Psoas muscle (tissue), 8 donors: Measurements from ENCODE around the gene LRP1B. TPM values are rescaled to one million over a fixed set of nuclear protein-coding genes. Genes with fewer than 3 reads are reported as not detected.

ENCODE experiments used
- ATAC-seq, 4 donors: fragments of 200-7000 bp; cut with Tn5 transposase; one replicate each; pipeline ENCODE4 v1.9.1; 2020; ENCODE audit warnings: moderate library complexity in 3 of 4, mild to moderate bottlenecking in 2 of 4
- DNase-seq, 2 donors: peaks; one replicate each; pipeline ENCODE4 v3.0.0-alpha.2; 2020
- H3K27ac ChIP-seq: fragments of 200-600 bp; one replicate; pipeline ENCODE4 v1.8.0; 2022
- H3K27me3 ChIP-seq, 3 donors: fragments of 200-600 bp in 1 of 3; one replicate each; pipeline versions ENCODE4 v1.6.1 to v1.8.0; 2013 to 2022; ENCODE audit warnings: low read length in 2 of 3, mild to moderate bottlenecking in 2 of 3, moderate library complexity in 1 of 3; ENCODE audit not compliant: insufficient read depth in 3 of 3
- H3K36me3 ChIP-seq, 2 donors: fragments of 200-600 bp in 1 of 2; one replicate each; pipeline versions ENCODE4 v1.6.1 to v1.8.0; 2013 to 2022; ENCODE audit warnings: low read depth in 1 of 2, mild to moderate bottlenecking in 1 of 2, moderate library complexity in 1 of 2; ENCODE audit not compliant: insufficient read depth in 1 of 2
- H3K4me1 ChIP-seq: fragments of 200-600 bp; one replicate; pipeline ENCODE4 v1.8.0; 2022
- H3K4me3 ChIP-seq: fragments of 200-600 bp; one replicate; pipeline ENCODE4 v1.8.0; 2022; ENCODE audit warnings: mild to moderate bottlenecking
- H3K9me3 ChIP-seq: fragments of 200-600 bp; one replicate; pipeline ENCODE4 v1.8.0; 2022
- CTCF ChIP-seq: fragments of 200-600 bp; IDR thresholded peaks from one replicate; pipeline ENCODE4 v1.8.0; 2022; ENCODE audit warnings: antibody characterized with exemption
- WGBS, 3 donors: extraction: QIAGEN DNeasy Blood & Tissue Kit; methylation state at CpG; one replicate each; pipeline versions ENCODE4 v1.1.6 to v1.1.7; 2013; 5-methylcytosine and 5-hydroxymethylcytosine counted together
- intact Hi-C, 2 donors: fragments of 100-400 bp; cut with DNase I; formaldehyde crosslinking; loops; one replicate each; pipeline versions ENCODE4 v1.11.0 to v1.14.2; 2022
- polyA plus RNA-seq, 3 donors: library from polyadenylated mRNA; stranded (reverse); fragments of 200-250 nt; gene quantifications; one replicate each; pipeline ENCODE4 v1.2.3, GENCODE V29; 2013
- total RNA-seq, 4 donors: library from RNA; stranded (reverse); fragmentation: NEBNext Ultra II Directional in 2 of 4; extraction: Animal tissue kit (Norgen Biotek cat#: 25700) in 2 of 4; gene quantifications; one replicate each; pipeline versions ENCODE4 v1.2.1 to v1.2.4, GENCODE V29; 2021 to 2023
- donor health status: healthy with polysubstance abuse.
- donor health status: DM: no; HTN: no; CAD: no; lungs with moderate emphysema.
- donor health status: Bipolar disorder and iron deficiency.
- donor health status: healthy.
- donor health status: DM: yes; HTN: yes; CAD: no.
- donor health status: DM: no; HTN: no; CAD: no.
- donor health status: DM: no; HTN: no; CAD: no.
- donor health status: DM: yes; HTN: yes; CAD: no.

Gene LRP1B
- total and polyA plus RNA-seq, 7 donors: 0.33 to 3.3 (median 0.95) TPM

DNA sequence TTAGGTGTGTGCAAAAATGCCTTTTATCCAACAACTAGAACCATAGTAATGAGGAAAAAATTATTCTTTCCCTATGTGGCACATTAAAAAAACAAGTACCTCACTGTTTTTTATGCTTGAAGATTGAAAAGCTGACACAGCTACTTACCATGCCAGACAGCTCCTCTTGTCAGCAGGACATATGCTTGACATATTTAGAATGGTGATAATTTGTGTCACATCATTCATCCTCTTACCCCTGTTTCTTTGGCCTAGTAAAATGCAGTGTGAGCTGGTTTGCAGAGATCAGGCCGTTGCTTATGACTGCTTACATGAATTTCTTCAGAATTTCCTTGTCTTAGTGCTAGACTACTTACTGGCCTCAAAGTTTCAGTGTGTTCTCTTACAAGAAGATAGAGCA is 869.9 kb downstream of the LRP1B start:
- no peak for TF ChIP-seq CTCF
- Histone ChIP-seq H3K4me1 (no peaks in the 10 kb centered on the region), H3K36me3 (no peaks in the 10 kb centered on the region), H3K27me3 (no peaks in the 10 kb centered on the region), H3K4me3 (no peak overlapping the region), H3K27ac (no peak overlapping the region), H3K9me3 (no peaks in the 10 kb centered on the region)
- ATAC-seq (no peak), DNase-seq (no peak)
- 48 to 67% (median 63%) methylated on average over 1 of the region's 1 CpG for WGBS, 3 donors
- intact Hi-C loops: no loop called here

DNA sequence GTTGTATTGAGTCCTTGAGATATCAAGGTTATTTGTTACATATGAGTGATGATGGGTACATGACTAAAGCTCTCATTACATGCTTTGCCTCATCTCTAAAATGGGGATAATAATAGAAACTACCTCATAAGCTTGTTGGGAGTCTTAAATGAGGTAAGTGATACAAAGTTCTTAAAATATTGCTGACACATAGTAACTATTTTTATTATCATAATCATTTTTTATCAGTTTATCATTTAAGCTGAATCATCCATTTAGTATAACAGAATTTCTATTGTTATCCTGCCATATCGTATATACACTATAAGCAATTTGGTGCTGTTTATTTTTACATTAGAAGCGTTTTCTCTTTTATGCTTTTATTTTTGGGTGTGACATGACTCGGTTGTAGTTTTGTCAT is 871.1 kb downstream of the LRP1B start:
- no peak overlapping the region for H3K4me3 ChIP-seq
- ATAC-seq (no peak), DNase-seq (no peak)
- no peaks in the 10 kb centered on the region for H3K27me3 ChIP-seq
- H3K27ac ChIP-seq: no peak overlapping the region
- intact Hi-C loops: no loop called here
- TF ChIP-seq CTCF: no peak
- H3K4me1 ChIP-seq: no peaks in the 10 kb centered on the region
- H3K36me3 ChIP-seq: no peaks in the 10 kb centered on the region
- WGBS, 3 donors: 90 to 94% (median 91%) methylated on average over 3 of the region's 3 CpGs
- no peaks in the 10 kb centered on the region for H3K9me3 ChIP-seq

DNA sequence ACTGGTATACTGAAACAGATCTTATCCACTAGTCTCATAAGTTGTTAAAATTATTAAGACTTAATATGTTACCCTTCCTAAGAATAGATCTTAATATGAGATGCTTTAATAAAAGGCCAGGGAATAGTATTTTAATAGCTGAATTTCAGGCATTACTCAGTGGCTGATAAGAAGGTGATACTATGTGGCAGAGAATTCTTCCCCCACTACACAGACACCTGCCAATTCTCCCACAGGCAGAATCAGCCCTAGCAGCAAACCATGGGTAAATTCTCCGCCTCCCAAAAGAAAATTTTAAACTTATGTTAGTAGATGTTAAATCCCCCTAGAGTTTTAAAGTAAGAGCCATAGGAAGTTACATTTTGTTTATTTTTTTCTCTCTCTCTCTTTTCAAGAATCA is 888.8 kb downstream of the LRP1B start:
- Histone ChIP-seq H3K27me3 (no peaks in the 10 kb centered on the region), H3K36me3 (no peaks in the 10 kb centered on the region), H3K4me1 (no peaks in the 10 kb centered on the region), H3K4me3 (no peak overlapping the region), H3K27ac (no peak overlapping the region), H3K9me3 (no peaks in the 10 kb centered on the region)
- ATAC-seq: no peak
- TF ChIP-seq CTCF: no peak
- DNase-seq: no peak
- 88 to 94% (median 91%) methylated on average over 1 of the region's 1 CpG for WGBS, 3 donors
- intact Hi-C loops: no loop called here

DNA sequence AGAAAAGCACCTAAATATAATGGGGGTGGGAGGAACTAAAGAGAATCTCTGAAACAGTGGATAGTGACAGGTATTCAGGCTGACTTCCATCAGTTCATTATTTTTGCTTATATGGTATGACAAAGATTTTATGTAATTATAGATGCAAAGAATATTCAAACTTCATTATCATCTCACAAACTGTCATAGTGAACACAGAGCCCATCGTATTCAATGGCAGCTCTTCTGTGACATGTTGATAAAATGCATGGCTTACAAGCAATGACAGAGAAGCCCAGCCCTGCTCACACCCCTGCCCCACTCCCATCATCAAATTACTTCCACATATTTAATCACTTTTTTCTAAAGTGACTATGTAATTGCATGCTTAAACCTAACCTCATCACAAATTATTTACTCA is 904.3 kb downstream of the LRP1B start:
- 55 to 70% (median 69%) methylated on average over 1 of the region's 1 CpG for WGBS, 3 donors
- no peak overlapping the region for H3K4me3 ChIP-seq
- H3K27ac ChIP-seq: no peak overlapping the region
- H3K9me3 ChIP-seq: peaks cover 3% of the 10 kb centered on the region
- TF ChIP-seq CTCF: no peak
- H3K27me3 ChIP-seq: no peaks in the 10 kb centered on the region
- DNase-seq (no peak), ATAC-seq (no peak)
- H3K4me1 ChIP-seq: no peaks in the 10 kb centered on the region
- no peaks in the 10 kb centered on the region for H3K36me3 ChIP-seq
- intact Hi-C loops: no loop called here

- no peak for TF ChIP-seq CTCF
- H3K36me3 ChIP-seq: no peaks in the 10 kb centered on the region
- no peak for ATAC-seq
- no peaks in the 10 kb centered on the region for H3K9me3 ChIP-seq
- no peak overlapping the region for H3K27ac ChIP-seq
- no peaks in the 10 kb centered on the region for H3K27me3 ChIP-seq
- intact Hi-C loops: no loop called here
- DNase-seq: no peak
- 80 to 88% (median 80%) methylated on average over 2 of the region's 2 CpGs for WGBS, 3 donors
- no peaks in the 10 kb centered on the region for H3K4me1 ChIP-seq
- no peak overlapping the region for H3K4me3 ChIP-seq
Observed at GRCh38 chr2:141207036-141207385, 923.8 kb downstream of the LRP1B start.
